Neutrophil (primary cell): ENCODE results near the gene CHRNA3.

ENCODE experiments used
- H3K27ac ChIP-seq: fragments of 200-600 bp; sonication (generic); 2 replicates; pipeline ENCODE4 v1.5.1; 2016; ENCODE audit warnings: mild to moderate bottlenecking, moderate library complexity
- H3K27me3 ChIP-seq: fragments of 200-600 bp; sonication (generic); 2 replicates; pipeline ENCODE4 v1.6.0; 2016; ENCODE audit warnings: mild to moderate bottlenecking
- H3K36me3 ChIP-seq: fragments of 200-600 bp; sonication (generic); 2 replicates; pipeline ENCODE4 v1.5.1; 2017
- H3K4me1 ChIP-seq, 2 experiments: fragments of 200-600 bp in 1 of 2; sonication (generic) in 1 of 2; 1 replicate in 1 of 2; 2 replicates in 1 of 2; pipeline versions ENCODE4 v1.5.1 to v1.6.1; 2013 to 2016; ENCODE audit warnings: low read depth in 1 of 2, low read length in 1 of 2, mild to moderate bottlenecking in 1 of 2, moderate library complexity in 1 of 2; ENCODE audit not compliant: control insufficient read depth in 1 of 2, insufficient read depth in 1 of 2
- H3K4me3 ChIP-seq, 2 experiments: fragments of 200-600 bp in 1 of 2; sonication (generic) in 1 of 2; 1 replicate in 1 of 2; 2 replicates in 1 of 2; pipeline ENCODE4 v1.5.1; 2013 to 2016; ENCODE audit warnings: low read depth in 1 of 2, low read length in 1 of 2, mild to moderate bottlenecking in 1 of 2, moderate library complexity in 1 of 2
- H3K9me3 ChIP-seq: fragments of 200-600 bp; sonication (generic); 2 replicates; pipeline ENCODE4 v1.5.1; 2016
- TF ChIP-seq, protein P1 (sequence below): fragments of 200-600 bp; sonication (generic); IDR thresholded peaks from 2 replicates; pipeline ENCODE4 v1.5.1; 2016; ENCODE audit warnings: antibody characterized with exemption

The CHRNA3 gene

DNA sequence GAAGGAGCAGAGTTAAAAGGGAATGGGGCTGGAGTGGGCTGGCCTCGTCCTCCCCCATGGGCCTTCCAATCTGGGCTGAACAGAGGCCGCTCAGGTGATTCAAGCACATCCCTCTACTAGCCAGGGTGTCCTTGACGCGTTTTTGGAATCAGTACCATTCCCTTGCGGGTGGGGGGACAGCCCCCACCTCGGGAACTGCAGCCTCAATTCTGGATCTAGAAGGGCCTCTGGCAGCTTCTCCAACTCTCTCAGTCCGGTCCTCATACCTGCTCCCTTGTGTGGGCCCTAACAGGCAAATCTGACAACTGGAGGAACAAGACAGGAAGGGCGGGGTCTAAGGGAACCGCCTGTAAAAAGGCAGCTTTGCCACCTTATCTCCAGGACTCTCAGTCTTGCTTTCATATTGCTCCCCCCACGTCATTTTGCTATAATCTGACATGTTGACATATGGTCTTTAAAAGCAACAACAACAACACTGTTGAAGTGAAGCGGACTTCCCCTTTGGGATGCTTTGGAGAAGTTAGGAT is 21.0 kb upstream of the CHRNA3 start:
- H3K9me3 ChIP-seq, result no peaks in the 10 kb centered on the region
- no peaks in the 10 kb centered on the region for H3K36me3 ChIP-seq
- H3K4me1 ChIP-seq, result peaks cover 0 to 7% of the 10 kb centered on the region in 2 experiments
- H3K27me3 ChIP-seq, result peaks cover 42% of the 10 kb centered on the region
- TF ChIP-seq, protein P1, sequence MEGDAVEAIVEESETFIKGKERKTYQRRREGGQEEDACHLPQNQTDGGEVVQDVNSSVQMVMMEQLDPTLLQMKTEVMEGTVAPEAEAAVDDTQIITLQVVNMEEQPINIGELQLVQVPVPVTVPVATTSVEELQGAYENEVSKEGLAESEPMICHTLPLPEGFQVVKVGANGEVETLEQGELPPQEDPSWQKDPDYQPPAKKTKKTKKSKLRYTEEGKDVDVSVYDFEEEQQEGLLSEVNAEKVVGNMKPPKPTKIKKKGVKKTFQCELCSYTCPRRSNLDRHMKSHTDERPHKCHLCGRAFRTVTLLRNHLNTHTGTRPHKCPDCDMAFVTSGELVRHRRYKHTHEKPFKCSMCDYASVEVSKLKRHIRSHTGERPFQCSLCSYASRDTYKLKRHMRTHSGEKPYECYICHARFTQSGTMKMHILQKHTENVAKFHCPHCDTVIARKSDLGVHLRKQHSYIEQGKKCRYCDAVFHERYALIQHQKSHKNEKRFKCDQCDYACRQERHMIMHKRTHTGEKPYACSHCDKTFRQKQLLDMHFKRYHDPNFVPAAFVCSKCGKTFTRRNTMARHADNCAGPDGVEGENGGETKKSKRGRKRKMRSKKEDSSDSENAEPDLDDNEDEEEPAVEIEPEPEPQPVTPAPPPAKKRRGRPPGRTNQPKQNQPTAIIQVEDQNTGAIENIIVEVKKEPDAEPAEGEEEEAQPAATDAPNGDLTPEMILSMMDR, result no peak
- no peak overlapping the region for H3K27ac ChIP-seq
- no peak overlapping the region for H3K4me3 ChIP-seq

DNA sequence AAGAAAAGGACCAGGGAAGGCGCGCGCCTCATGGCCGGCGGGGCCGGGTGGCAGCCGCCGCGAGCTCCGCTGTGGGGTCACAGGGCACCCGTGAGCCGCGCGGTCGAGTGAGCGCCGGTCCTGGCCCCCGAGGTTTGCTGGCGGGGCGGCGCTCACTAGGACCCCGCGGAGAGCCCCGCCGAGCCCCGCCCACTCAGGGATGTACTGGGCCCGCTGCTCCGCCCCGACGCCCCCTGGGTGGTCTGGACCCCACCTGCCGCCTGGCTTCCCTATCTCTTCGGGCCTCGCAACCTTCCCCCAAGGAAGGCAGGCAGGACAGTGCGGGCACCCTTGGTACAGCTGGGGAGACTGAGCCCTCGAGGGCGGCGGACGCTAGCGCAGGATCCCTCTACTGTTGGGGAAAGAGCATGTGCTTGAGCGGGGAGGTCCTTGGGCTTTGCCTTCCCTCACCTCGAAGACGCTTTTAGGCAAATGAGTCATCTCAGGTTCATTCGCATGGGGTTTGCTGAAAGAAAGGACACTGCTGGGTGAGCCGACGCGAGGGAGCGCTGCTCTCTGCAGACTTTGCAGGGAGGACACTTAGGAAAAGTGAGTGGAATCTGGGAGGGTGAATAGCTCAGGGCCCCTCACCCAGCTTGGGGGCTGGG is 20.4 kb upstream of the CHRNA3 start, which contains the start of gene CHRNB4:
Gene CHRNB4 (minus strand): TSS at position 109 of the 647 bp plus-strand sequence. CDS start 77 bp downstream, at position 32.
- H3K9me3 ChIP-seq, result no peaks in the 10 kb centered on the region
- H3K4me1 ChIP-seq, result peaks cover 0 to 7% of the 10 kb centered on the region in 2 experiments
- TF ChIP-seq, protein P1, result no peak
- H3K27ac ChIP-seq, result no peak within 1 kb of the TSS
- H3K36me3 ChIP-seq, result no peaks in the 10 kb centered on the region
- peaks cover 42% of the 10 kb centered on the region for H3K27me3 ChIP-seq
- peak within 1 kb of the TSS in 1 of 2 experiments; percentile 7 for H3K4me3 ChIP-seq

DNA sequence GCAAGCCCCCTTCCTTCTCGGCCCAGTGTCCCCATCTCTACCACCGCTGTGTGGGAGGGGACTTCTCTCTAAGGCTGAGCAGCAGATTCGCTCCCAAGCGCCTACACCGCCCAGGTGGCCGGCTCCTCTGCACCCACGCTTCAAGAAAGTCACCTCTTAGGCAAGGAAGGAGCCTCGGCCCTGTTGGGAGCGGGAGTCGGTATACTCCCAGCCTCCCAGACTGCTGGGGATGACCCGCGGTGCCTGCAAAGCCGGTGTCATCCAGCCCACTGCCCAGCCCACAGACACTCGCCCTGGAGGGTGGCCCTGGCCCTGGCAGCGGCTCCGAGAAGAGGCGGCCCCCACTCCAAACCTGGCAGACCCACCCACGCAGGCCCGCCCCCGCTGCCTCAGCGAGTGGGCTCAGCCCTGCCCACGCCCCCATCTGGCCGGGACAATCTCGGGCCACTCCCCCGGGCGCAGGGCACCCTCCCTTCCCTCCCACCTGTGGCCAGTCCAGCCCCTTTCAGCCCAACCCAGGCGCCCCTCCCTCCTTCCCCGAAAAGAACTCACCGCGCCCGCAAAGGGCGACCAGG is 19.8 kb upstream of the CHRNA3 start:
- TF ChIP-seq, protein P1, result no peak
- H3K9me3 ChIP-seq, result no peaks in the 10 kb centered on the region
- peaks cover 42% of the 10 kb centered on the region for H3K27me3 ChIP-seq
- no peak overlapping the region for H3K27ac ChIP-seq
- H3K4me3 ChIP-seq, result peak overlapping the region in 1 of 2 experiments; percentile 7
- H3K36me3 ChIP-seq, result no peaks in the 10 kb centered on the region
- H3K4me1 ChIP-seq, result peaks cover 0 to 7% of the 10 kb centered on the region in 2 experiments

DNA sequence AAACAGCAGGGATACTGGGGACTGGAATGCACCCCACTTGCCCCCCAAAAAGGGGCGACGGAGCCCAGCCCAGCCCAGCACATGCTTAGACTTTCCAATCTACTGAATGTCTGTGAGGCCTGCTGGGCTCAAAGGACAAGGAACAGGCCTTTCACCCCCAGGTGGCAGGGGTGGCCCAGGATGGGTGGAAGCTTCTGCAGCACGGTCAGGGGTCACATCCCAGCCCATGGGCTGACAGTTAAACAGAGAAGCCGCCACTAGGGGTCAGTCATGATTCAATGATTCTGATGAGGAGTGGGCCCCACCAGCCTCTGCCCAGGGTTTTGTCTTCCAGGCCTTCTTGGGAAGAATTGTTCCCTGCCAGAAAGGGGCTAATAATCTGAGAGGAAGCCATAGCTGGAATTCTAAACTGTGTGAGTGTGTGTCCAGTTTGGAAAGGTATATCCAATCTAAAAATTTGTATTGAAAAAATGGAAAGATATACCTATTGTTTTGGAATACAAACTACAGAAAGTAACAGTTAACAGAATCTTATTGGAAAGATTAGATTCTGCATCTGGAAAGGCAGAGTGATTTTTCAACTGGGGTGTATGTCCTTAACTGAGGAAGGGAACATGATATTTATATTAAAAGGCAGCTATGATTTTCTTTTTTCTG is 18.0 kb upstream of the CHRNA3 start:
- Histone ChIP-seq H3K27ac (no peak overlapping the region), H3K4me1 (peaks cover 0 to 7% of the 10 kb centered on the region in 2 experiments), H3K9me3 (no peaks in the 10 kb centered on the region), H3K4me3 (no peak overlapping the region), H3K36me3 (no peaks in the 10 kb centered on the region), H3K27me3 (peaks cover 42% of the 10 kb centered on the region)
- TF ChIP-seq, protein P1, result no peak

DNA sequence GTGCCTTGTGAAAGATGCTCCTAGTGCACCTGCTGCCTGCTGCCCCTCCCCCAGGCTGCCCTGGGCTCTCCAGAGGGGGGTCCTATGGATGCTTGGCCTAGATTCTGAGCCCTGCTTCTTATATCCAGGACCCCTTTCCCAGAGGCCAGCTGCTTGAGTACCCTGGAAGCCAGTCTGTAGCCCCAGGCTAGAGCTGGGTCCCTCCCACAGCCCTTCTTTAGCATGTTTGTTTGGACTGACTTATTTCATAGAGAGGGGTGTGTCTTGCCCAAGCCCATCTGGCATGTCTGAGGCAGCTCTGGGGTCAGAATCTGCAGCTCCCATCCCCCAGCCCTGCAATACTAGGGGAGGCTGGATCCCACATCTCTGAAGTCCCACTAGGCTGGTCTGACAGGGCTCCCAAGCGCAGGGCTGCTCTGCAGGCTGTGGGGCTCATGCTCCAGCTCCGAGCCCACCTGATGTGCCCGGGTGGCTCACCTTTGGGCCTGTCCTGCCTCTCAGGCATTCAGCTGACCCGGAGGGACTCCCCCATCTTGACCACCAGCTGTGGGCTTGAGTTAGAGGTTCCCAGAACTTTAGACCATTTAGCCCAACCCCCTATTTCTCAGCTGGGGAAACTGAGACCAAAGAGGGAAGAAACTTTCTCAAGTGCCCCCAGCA is 17.1 kb upstream of the CHRNA3 start:
- Histone ChIP-seq H3K36me3 (no peaks in the 10 kb centered on the region), H3K27me3 (peaks cover 42% of the 10 kb centered on the region), H3K4me1 (peaks cover 0 to 7% of the 10 kb centered on the region in 2 experiments), H3K9me3 (no peaks in the 10 kb centered on the region), H3K4me3 (no peak overlapping the region), H3K27ac (no peak overlapping the region)
- TF ChIP-seq, protein P1, result no peak
